HG02642 (cell line): Measurements from ENCODE around the gene C1orf116.

ENCODE experiments used
- ATAC-seq: cut with Tn5 transposase; IDR thresholded peaks from one replicate; pipeline ENCODE4 v1.9.1; 2021; ENCODE audit warnings: mild to moderate bottlenecking; ENCODE audit not compliant: unreplicated experiment, poor library complexity

C1orf116 gene

DNA sequence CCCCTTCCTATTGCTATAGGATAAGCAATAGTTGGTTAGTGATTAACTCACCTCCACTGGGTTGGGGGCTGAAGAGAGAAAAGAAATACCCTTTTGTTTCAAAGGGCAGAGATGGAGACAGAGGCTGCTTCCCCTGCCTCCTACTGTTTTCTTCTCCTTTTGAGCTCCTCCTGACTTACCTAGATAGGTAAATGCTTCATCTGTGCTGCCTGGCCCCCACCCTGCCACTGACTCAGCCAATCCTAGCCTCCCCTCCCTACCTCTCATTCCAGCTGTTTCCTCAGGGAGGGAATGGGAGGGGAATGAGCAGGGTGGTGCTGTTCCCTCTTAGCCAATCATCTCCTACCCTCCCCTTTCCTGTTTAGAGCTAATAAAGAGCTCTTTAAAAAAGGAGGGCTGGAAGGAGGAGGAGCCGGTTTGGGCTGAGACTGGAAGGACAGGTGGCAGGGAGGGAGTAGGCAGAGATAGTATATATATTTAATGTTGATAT is at the start of gene C1orf116:
TSS of gene C1orf116 (minus strand) at position 229 of the 490 bp plus-strand sequence. CDS start 5,158 bp downstream, outside the sequence.
- ATAC-seq = no peak

DNA sequence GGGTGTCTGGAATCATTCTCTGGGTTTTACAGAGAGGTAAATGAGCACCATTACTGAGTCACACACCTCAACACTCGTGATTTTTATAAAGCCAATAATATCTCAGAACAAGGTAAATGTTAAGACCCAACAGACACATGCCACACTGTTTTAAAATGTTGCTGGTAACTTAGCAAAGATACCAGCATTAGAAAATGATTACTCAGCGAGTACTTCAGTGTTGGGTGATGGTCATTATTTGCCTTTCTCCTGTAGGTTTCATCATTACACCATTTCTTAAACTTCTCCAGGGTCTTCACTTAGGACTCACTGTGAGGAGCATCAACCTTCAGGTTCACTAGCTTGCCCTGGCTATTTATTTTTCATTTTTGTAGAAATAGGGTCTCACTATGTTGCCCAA is 49.2 kb upstream of the C1orf116 start:
- ATAC-seq = no peak

DNA sequence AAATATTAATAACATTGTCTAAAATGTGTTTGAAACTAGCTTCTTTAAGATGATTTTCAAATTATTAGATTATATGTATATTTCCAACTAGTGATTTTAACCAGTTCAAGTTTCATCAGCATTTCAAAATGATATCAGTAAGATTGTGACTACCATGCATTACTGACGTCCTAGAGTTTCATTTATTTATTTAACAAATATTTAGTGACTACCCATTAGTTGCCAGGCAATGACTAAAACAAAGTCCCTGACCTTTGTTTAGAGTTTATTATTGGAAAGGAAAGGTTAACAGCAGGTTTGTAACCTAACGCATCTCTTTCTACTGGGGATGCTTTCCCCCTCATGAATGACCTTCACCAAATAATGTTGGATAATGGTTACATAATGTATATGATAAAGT is 48.5 kb upstream of the C1orf116 start:
- ATAC-seq = no peak

DNA sequence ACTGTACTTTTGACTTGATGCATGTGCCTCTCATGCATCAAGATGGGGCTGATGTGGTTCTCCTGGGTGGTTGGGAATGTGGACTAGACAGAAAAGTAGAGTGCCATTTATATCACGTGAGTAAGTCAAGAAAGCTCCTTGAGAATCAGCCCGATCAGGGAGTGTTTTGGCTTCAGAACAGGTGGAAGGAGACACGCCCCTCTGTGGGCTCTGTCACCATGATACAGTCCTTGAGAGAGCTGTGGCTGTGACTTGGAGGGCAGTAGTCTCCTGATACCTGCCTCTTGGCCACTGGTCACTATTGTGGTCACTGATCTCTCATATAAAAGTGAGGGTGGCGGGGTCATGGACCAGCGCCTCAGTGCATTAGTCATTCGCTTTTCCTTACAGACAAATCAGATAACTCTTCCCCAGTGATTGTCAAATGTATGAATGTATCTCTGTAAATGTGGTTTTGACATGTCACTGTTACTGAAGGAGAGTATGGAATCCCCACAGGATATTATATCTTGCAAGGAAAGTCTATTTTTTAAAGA is 47.2 kb upstream of the C1orf116 start:
- ATAC-seq = no peak

DNA sequence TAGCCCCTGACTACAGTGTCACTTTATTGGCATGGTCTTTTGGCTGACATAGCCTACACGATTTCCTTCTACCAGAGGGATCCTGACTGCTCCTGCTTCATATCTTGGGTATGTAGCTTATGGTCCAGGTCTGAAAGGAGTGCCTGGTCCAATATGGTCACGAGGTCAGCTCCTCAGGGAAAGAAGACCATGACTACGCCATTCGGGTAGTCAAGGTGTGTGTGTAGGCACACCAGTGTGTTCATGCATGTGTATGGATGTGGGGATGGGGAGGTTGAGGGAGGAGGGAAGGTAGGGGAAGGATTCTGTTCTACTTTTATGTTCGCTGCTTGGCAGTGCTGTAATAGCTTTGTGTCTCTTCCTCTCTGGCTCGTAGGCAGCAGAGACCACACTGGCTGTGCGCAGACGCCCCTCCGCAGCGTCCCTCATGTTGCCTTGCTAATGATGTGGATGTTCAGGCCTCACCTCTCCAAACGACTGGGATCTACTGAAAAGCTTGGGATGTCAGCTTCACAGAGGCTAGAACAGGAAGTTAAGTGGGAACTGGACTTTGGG is 46.1 kb upstream of the C1orf116 start:
- no peak for ATAC-seq

- peak; percentile 64 for ATAC-seq
Observed at GRCh38 chr1:207077470-207078377, 45.2 kb upstream of the C1orf116 start.

DNA sequence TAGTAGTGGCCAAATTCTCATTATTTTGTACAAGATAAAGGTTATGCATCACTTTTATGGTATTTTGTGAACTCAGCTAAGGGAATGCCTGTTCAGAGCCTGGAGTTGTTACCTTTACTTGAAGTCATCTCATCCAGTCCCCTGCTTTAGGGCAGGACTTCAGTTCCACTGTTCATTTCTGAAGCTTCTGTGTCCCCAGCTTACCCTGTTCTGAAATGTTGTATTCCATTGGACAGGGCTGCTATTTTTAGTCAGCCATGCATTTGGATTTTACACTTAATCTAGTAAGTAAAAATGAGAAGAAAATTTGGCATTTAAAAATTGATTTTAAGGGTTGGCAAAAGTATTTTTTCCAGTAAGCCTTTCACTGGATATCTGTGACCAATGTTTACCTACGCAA is 44.5 kb upstream of the C1orf116 start:
- no peak for ATAC-seq

- ATAC-seq = no peak
Observed at GRCh38 chr1:207076181-207076955, 43.8 kb upstream of the C1orf116 start.

GRCh38 chr1:207073906-207074820 is 41.6 kb upstream of the C1orf116 start:
- ATAC-seq = no peak

- ATAC-seq = no peak
Observed at GRCh38 chr1:207072233-207072632, 39.7 kb upstream of the C1orf116 start.

GRCh38 chr1:207071426-207071825 is 38.9 kb upstream of the C1orf116 start:
- ATAC-seq = no peak

DNA sequence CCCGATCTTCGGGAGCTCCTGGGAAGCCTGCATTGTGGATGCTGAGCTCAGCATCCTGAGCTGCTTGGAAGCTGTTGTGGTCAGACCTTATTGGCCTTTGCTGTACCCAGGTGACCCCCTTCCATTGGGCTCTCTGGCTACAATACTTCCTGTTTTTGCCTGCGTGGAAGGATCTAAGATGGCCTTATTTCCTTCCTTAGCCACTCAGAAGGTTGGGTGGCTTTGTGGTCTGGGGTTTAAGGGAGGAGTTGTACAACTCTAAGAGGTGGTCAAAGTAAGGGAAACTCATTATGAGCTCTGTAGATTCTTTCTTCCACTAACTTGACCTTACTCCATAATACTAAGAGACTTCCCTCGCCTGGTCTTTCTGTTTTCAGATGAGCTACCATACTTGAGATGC is 38.3 kb upstream of the C1orf116 start:
- no peak for ATAC-seq

DNA sequence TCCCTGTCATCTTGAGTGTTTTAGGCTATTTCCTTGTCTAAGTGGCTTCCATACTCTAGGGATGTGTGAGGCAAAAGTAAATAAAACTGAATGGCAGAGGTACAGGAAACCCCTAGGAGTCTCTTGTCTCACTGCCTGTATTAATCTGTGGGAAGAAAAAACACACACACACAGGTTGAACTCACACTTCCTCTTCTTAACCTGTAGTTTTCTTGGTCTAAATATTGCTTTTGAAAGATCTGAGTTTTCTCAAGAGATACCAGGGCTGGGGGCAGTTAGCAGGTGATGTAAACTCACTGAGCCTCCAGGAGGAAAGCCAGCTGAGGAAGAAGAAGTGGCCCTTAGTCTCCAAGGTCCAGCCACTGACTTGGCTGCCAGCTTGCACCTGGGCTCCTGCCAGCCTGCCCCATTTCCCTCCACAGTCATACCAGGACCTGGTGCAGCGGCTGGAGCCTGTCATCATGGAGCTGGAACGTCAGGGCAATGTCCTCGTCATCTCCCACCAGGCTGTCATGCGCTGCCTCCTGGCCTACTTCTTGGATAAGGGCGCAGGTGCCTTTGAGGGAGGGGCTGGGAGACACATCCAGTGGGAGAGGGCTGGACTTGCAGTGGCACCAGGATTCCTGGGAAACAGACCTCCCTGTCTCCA is 37.4 kb upstream of the C1orf116 start:
- ATAC-seq = no peak

DNA sequence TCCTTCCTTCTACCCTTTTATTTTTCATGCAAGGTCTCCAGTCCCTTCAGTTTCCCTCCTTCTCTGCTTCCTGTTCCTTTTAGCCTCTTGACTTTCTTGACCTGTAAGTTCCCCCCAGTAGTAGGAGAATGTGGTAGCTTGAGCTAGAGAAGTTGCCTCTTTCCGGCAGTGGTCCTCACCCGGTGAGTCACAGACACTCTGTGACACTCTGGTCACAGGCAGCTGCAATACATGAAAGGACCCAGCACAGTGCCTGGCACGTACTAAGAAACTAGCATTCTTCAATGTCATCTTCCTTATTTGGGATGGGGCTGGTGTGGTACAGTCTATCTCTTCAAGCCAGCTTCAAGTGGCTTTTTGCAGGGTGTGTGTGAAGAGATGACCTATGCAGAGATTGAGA is 36.5 kb upstream of the C1orf116 start:
- no peak for ATAC-seq

DNA sequence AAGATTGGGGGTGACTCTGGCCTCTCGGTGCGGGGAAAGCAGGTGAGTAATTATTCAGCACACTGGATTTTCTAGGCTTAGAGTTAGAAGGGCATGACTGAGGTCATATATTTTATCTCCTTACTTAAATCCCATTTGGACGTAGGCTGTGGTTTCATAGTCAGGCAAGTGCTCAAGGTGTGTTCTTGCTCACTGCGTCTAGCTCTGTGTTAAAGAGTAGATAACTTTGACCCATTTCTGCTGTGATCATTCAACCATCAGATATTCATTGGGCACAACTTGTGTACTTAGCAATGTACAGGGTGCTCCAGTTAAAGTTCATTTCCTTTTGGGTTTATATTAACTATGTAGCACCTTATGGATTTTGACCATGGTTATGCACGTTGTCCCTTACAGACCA is 35.1 kb upstream of the C1orf116 start:
- no peak for ATAC-seq

- ATAC-seq = no peak
Observed at GRCh38 chr1:207067185-207067584, 34.6 kb upstream of the C1orf116 start.

GRCh38 chr1:207064561-207064960 is 32.0 kb upstream of the C1orf116 start:
- ATAC-seq = no peak

DNA sequence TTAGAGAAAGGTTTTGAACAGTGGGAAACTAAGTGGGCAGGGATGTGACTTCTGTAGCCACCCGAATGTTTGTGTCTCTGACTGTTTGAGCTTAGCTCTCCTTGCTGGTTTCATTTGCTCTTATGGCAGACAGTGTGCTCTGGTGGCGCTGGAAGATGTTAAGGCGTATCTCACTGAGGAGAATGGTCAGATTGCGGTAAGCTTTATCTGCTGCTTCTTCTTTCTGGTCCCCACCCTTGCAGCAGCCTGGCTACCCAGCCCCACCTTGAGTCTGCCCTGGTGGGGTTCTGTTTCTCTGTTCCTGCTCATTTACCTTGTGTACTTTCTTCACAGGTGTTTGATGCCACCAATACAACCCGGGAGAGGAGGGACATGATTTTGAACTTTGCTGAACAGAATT is 30.5 kb upstream of the C1orf116 start:
- ATAC-seq = no peak

DNA sequence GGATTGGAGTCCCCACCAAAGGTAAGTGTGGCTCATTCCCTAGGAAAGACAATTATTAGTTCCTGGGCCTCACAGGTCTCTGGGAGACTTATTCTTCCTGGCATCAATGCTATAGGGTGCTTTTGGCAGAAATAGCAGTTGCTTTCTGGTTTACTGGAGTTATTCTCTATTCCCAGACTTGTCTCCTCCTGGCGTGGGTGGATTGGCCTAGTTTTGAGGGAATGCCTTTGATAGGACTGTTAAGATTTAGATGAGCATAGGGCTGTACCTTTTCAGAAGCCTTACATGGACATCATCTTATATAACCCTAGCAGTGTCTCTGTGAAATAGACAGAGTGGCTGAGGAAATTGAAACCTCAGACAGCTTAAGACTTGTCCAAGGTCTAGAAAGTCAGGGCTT is 29.5 kb upstream of the C1orf116 start:
- ATAC-seq = no peak
